Islet precursor cell (in vitro differentiated cells): ENCODE measurements around the gene WASHC3.
"Not testable (repeated sequence)": the region's sequence is repeated elsewhere in the genome, so short reads cannot be mapped to it uniquely, and the experiment has no call there.

Experiments used
- DNase-seq: peaks from one replicate; pipeline ENCODE4 v3.0.0-alpha.2; 2018

WASHC3 gene

DNA sequence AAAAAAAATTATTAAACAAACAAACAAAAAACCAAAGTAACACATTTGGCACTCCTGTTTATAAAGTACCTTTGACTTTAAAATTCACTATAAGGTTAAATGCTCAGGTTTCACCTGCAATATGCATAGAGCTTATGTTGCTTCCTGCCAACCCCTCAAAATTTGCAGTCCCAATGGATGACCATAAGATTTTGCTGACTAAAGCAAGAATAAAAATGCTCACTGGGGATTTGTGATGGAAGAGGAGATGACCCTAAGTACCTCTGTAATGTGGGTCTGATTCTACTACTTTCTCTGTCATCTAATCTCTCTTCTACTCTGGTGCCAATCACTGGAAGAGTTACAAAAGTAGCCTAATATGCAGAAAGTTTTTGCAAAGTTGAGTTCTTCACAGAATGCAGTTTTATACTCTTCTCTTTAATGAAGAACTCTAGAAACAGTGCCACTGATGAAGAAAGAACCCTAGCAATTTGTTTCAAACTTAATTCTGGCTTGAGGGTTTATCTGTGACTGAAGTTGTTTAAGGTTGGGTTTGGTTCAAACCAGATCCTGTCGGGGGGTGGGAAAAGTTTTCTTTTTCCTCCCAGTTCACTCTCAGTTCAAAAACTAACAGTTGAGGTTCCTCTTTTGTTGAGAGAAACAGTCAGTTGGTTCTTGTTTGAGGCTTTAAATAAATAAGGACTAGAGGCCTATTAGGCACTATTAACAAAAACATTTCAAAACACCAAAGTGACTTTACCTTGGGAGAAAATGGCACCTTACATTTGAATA, 10.9 kb downstream of the WASHC3 start:
- DNase-seq: no peak

DNA sequence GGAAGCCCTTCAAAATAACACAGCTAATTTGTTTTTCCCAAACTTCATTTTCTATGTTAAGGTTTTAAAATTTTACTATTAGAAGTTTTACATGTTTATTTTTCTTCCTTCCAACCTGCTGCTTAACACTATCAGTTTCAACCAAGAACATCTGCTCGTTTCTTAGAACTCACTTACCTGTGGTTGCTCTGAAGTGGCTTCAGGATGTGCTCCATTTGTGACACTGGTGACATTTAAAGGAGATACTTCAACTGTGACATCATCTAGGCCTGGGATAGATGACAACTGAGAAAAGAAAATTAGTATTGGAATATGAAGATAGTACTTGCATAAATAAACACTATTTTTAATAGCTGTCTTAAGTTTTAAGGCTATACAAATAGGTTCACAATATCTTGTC, 17.9 kb downstream of the WASHC3 start:
- no peak for DNase-seq

DNA sequence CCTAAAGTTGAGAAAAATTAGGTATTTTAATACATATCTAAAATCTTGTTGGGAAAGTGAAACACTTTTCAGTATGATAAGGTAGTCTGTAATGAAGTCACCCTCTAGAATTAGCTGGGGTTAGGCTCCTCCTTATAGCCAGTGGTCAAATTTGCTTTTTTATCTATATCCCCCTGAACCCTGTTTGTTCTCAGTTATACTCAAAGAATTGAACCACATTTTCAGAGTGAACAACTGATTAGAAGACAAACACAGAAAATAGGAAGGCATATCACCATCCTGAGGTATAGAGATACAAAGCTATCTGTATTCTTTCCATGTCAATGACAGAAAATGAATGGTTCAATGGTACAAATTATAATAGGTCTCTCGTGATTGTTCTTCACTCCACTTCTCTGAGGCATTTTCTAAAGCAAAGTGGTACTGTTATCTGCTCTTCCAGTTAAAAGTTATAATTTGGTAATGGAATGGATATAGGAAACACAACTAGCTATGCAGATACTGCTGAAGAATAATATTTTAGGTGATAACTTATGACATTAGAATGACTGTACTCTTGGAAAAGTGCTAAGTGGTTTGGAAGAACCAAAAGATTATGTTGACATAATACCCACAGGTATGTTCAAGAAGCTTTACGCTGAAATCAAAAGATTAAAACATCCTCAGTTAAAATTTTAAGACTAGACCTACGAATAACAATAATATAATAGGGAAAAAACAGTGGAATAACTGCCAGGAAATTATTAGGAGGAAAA, 27.6 kb downstream of the WASHC3 start:
- DNase-seq: no peak

DNA sequence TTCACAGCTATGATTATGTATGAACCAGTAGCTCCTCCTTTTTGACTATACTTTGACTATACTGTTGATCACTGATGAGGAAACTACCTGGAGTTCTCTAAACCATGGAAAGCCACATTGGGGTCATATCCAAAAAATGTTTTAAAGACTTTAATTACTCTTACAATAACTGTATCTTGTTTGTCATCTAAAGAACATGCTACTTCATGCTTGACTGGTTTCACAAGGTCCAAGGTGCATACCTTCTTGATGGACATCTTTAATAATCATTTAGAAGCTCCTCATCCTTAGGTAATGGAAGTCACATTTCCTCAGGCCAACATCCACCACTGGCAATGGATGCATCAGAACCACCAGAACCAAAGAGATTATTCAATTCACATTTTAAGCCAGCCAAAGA, 29.9 kb downstream of the WASHC3 start:
- no peak for DNase-seq

DNA sequence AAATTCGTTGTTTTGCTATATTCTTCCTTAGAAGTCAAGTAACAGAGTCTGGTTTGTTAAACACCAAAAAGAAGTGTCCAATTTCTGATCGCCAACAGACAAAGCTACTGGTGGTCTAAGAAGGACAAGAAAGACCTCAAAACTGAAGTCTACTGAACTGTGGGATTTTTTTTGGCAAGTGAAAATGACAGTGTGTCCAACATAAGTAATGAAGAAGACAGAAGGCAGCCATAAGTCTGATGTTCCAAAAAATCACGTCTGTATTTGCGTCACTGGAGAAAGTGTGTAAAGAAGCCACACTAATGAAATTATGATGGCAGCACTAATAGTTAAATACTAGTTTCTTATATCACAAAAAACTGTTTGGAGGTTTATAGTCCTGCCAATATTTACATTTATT, 32.6 kb downstream of the WASHC3 start:
- no peak for DNase-seq

DNA sequence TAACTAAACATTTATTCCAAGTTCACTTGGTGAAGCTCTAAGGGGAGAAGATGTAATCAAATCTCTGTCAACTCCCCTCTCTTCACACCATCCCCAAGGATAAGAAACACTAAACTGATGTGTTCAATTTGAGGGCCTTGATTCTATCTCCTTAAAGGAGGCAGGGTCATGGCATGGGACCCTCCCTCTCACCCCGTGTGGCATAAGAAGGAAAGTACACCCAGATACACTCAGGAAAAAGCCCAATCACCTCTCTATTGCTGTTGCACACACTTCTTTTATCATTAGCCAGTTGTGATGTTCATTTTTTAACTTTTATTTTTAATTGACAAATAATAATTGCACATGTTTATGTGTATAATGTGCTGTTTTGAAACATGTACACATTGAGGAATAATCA, 35.1 kb downstream of the WASHC3 start:
- no peak for DNase-seq

DNA sequence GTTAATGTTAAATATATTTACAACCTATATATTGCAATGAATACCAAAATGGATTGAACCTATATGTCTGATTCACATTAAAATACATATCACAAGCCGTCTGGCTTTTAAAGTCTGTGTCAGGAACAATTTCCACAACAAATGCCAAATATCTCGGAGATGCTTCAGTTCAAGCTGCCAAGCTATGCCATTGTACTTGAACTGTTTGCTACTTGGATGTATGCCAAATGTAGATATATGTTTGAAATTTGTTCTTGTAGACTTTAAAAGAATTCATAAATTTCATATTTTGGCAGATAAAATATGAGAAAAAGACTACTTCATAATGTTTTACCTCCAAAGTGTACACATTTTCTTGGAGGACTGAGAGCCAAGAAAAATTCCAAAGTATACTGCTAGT, 37.0 kb downstream of the WASHC3 start:
- DNase-seq: no peak

DNA sequence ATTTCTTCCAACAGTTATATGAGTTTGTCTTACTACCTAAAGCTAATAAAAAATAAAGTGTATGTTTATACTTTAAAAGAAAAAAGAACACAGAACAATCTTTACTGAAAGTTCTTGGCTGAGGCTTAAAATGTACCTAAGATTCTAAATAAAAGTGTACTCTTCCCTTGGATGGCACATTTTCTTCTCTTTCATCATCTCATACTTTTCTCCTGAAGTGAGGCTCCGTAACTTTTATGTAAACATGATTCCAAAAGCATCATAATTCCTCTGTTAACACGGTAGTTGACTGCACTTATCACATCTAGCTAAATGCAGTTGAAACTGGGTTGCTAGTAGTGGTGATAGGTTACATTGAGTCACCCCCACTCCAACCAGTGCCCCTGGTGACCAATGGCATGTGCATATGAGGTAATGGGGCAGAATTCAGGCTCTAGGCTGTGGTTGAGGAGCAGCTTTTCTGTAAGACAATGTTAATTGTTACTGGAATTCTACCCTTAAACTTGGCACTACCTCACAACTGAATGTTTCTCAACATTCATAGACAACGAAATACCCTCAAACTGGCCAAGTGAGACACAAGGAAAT, 38.4 kb downstream of the WASHC3 start:
- no peak for DNase-seq

DNA sequence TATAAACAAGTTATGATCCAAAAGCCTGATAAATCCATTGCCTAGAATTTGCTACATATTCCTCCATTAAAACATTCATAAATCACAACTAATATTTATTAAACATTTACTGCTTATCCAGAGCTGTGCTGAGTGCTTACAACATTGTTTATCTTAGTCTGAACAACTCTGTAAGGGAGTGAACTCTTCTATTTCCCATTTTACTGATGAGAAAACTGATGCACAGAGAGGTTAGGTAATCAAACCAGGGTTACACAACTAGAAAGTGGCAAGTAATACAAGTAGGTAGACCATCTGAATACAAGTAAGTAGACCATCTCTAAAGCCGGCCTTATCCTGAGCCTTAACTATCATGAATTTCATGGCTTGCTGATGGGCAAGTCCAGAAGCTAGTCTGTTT, 39.5 kb downstream of the WASHC3 start:
- no peak for DNase-seq

DNA sequence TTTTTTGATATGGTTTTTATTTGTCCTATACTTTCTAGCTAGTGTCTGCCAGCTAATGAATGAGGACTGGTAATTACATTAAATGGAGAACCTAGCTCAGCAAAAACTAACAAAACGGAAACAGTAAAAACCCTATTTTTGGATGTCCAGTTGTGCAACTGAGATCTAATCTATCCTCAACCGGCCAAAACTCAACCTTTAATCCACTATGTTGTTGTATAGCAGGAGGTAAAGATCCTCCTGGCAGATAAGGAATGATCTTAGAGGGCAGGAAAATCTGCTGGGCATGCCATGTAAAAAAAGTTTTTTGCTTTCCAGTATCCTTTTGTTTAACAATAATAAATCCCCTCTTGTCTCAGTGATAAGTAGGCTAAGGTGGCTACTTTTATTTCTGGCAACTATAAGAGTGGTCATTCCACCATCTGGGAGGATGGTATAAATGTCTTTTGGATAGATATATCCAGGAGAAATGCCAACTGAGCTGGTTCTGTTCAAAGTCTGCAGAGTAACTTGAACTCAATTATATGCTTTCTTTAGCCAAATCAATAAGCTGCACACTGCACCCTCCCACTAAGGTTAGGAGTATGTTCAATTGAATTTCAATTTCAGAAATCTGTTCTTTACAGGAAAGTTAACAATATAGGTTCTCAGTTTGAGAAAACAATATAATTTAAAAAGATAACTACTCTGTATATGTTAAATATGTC, 40.1 kb downstream of the WASHC3 start:
- DNase-seq: no peak

DNA sequence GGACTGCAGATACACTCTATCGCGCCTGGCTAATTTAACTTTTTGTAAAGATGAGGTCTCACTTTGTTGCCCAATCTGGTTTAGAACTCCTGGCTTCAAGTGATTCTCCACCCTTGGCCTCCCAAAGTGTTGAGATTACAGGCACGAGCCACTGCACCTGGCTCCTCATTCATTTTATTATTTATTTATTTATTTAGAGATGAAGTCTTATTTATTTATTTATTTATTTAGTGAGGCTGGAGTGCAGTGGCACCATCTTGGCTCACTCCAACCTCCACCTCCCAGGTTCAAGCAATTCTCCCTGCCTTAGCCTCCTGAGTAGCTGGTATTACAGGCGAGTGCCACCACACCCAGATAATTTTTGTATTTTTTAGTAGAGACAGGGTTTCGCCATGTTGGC, 43.2 kb downstream of the WASHC3 start:
- not testable (repeated sequence) for DNase-seq

DNA sequence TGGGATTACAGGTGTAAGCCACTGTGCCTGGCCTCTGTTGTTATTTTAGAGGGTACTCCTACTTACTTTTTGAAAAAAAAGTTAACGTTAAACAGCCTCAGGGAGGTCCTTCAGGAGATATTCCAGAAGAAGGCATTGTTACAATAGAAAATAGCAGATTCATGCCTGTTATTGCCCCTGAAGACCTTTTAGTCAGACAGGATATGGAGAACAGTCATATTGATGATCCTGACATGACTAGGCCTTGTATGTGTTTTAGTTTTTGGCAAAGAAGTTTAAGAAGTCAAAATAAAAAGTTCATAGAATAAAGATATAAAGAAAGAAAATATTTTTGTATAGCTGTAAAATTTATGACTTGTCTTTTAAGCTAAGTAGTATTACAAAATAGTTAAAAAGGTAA, 45.3 kb downstream of the WASHC3 start:
- DNase-seq: no peak

DNA sequence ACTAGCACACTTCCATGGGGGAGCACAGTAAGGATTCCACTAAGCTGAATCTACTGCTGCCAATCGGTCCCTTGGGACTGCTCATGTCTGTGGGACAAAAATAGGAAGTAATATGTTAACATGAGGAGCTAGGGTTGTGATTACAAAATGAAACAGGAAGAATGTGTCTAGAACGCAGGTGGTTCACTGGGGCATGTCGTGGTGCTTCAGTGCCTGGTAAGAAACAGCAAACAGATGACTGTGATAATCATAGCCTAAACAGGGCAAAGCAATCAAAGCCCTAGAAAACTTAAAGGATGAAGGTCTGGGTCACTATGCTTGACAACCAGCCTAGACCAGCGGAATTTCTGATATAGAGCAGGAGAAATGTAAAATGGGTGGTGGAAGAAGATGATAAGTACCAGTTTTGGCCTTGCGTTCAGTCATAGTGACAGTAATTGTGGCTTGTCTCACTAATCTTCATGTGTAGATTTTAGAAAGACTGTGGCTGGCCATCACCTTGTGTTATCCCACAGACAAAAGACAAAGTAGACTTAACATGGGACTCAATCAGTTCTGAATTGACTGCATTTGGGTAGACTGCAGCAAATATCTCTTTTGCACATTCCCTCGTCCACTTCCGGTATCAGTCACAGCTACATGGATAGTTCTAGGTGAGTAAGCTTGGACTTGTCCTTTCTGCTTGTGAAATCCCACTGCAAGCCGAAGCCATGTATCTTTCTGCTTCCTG, 51.4 kb downstream of the WASHC3 start:
- DNase-seq: no peak

DNA sequence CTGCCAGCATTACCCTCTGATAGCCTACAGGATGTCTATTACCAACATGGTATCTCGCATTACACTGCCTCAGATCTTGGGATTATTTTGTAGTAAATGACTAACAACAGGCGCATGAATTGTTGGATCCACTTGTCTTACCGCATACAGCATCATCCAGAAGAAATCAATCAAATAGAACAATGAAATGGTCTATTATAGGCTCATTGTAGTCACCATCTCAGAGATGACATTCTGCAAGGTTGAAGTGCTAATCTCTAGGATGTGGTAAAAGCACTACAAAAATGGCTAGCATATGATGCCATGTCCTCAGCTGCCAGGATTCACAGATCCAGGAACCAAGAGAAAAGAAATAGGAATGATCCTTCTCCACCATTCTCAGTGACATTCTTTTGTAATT, 52.0 kb downstream of the WASHC3 start:
- DNase-seq: no peak

DNA sequence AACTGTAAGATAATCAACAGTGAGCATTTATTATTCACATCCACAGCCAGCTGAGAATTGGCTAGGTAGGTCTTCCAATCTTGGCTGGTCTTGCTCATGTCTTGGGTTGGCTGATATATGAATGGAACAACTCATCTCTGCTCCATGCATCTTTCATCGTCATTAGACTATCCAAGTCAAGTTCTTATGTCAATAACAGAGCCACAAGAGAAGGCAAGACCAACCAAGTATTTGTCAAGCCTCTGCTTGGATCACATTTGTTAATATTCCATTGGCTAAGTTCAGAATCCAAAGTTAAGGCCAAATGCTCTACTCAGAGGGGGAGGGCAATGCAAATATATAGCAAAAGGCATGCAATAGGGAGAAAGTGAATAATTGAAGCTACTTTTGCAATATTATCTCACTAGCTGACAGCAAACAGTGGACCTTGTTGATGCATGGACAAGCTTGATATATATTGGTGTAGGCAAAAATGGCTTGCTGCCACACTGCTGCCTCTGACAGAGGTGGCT, 53.1 kb downstream of the WASHC3 start:
- DNase-seq: no peak

DNA sequence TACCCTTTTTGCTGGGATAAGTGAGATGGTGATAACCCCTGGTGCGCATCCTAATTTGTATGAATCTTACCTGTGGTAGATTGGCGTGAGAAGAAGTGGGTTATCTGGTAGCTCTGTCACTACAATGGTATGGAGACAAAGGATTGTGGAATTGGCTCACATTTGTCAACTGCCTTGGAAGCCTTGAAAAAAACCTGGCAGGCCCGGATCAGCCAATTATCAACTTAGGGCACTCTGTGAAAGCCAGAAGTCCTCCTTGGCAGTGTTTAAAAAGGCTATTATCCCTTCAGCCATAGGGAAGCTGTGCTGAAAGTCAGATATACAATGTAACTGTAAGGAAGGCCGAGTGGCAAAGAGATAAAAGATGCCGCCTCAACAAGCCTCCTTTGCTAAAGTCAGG, 56.5 kb downstream of the WASHC3 start:
- no peak for DNase-seq

DNA sequence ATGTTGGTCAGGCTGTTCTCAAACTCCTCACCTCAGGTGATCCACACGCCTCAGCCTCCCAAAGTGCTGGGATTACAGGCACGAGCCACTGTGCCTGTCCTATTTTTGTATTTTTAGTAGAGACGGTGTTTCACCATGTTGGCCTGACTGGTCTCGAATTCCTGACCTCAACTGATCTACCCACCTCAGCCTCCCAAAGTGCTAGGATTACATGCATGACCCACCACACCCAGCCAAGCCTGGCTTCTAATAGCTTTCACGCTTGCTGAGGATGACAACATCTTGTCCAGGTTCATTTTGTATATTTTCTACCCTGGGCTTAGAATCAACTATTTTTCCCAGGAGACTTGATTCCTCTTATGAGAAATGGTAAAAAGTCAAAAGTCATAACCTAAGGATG, 64.7 kb downstream of the WASHC3 start:
- no peak for DNase-seq

DNA sequence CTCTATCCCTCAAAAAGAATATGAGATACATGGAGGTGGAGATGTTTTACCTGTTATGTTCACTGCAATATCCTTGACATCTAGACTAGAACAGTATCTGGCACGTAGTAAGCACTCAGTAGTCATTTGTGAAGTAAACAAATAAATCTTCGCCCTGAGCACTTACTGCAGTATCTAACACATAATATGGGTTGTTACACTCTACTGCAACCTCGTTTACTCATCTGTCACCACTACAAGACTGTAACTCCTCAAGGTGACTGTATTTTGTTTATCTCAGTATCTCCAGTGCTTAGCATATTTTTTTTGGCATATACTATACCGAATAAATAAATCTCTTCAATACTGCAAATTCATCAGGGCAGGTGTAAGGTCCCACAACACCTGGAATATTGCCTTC, 66.1 kb downstream of the WASHC3 start:
- DNase-seq: no peak

DNA sequence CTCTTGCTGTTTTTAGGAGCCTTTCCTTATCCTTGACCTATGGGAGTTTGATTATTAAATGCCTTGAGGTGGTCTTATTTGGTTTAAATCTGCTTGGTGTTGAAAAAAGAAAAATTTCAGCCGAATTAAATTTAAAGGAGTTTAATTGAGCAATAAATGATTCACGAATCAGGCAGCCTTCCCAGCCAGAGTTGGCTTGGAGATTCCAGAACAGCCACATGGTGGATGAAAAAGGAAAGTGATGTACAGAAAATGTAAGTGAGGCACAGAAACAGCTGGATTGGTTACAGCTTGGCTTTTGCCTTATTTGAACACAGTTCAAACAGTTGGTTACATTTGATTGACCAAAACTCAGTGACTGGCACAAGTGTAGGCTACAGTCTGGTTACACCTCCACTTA, 69.7 kb downstream of the WASHC3 start:
- no peak for DNase-seq

DNA sequence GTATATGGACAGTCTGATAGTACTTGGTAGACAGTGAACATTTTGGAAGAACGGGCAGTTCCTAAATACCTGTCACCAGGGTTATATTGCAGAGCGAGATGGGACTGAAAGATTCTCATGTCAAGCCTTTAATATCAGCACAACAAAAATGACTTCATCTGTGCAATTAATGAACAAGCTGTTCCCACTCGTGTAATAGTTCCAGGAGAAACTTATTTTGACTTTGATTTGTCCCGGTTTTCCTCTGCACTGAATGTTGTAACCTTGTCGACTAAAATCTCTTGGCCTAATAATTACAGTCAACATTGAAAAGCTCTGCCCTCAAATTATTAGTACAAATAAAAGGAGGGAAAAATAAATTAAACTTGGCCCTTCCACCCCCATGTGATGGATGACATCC, 79.5 kb downstream of the WASHC3 start:
- DNase-seq: no peak

DNA sequence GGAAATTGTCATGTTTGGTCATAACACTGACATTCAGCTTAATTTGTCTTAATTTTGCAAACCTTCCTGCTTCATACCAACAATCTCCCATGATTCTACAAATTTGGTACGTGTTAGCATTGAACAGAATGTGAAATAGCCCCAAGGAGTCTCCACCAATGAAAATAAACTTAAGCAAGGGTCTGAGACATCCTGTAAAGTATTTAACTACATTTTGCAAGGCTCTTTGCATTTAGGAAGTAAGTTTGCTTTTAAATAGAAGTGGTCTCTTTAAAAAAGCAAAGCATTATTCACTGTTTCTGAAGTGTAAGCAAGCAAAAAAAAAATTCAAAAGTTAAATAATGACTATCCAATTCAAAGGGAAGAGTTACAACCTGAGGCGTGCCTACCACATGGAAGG, 79.9 kb downstream of the WASHC3 start:
- DNase-seq: no peak

DNA sequence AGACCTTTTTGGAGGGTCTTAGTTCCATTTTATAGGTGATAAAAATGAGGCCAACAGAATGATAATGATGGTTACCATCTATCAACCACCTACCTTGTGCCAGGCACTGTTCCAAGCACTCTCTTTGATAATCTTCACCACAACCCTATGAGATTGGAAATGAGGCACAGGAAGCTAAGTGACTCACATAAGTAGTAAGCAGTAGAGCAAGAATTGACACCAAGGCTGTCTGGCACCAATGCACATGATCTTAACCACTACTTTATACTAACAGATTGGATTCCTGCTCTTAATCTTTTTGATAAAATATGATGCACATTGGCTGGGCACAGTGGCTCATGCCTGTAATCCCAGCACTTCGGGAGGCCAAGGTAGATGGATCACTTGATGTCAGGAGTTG, 93.0 kb downstream of the WASHC3 start:
- no peak for DNase-seq

DNA sequence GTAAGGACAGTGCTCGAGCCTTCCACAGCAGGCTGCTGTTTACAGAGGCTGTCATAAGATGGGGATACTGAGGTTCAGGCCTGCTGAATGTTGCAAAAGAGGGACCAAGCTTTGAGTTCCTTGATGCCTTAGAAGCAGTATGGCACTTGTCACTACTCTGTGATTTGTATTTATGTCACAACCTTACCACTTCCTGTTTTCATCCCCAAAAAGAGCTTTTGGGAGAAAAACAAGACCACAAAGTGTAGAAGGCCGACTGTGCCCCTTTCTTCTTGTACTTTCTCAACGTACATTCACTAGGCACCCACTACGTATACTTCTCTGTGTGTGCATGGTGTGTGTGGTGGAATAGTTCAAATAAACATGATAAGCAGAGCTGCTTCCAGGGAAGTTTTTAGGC, 94.3 kb downstream of the WASHC3 start:
- DNase-seq: no peak
